Measurements from ENCODE around the gene MTHFD1L.

Gene MTHFD1L

DNA sequence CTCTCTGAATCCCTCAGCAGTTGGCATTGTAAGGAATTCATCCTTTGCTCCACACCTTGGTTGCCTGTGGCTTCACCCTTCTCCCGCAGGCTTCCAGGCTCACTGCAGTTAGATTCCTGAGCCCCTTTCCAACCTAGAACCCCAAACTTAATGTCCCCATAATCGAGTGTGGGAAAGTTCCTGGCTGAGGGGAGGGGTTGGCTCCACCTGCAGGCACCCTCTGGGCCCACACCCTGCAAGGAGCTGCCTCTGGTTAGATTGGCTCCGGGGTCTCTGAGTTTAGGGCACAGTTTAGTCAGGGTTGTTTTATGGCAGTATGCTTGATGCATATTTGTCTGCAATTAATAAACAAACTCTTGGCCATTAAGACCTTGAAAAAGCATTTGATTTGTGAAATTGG, 63.4 kb downstream of the MTHFD1L start:
- Histone ChIP-seq H3K36me3 (ENCODE audit: control insufficient read depth, insufficient read depth, low read length) (no peaks in the 10 kb centered on the region), H3K4me1 (ENCODE audit: control insufficient read depth, insufficient read depth, low read length) (no peaks in the 10 kb centered on the region), H3K9ac (ENCODE audit: low read depth, low read length) (no peak overlapping the region), H3K27me3 (ENCODE audit: control insufficient read depth, insufficient read depth, low read length) (no peaks in the 10 kb centered on the region), H3K4me3 (ENCODE audit: low read depth, low read length) (no peak overlapping the region), H3K9me3 (ENCODE audit: control insufficient read depth, insufficient read depth, low read length) (no peaks in the 10 kb centered on the region)

DNA sequence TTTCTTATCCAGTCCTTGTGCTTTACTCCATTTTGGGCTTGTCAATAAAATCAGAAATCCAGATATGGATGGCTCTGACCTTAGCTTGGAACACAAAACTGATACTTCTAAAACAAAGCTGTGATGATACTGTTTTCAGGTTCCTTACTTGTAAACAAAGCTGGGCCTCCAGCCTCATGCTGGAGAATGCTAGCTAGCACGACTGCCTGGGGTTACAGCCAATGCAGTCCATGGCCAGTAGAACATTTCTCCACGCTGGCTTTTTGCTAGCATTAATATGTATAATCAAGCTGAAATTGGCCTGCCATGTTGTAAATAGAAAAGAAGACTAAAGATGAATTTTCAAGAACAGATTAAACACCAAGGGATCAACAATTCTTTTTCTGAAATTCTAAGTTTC, 63.9 kb downstream of the MTHFD1L start:
- Histone ChIP-seq H3K9me3 (ENCODE audit: control insufficient read depth, insufficient read depth, low read length) (no peaks in the 10 kb centered on the region), H3K9ac (ENCODE audit: low read depth, low read length) (no peak overlapping the region), H3K4me3 (ENCODE audit: low read depth, low read length) (no peak overlapping the region), H3K27me3 (ENCODE audit: control insufficient read depth, insufficient read depth, low read length) (no peaks in the 10 kb centered on the region), H3K36me3 (ENCODE audit: control insufficient read depth, insufficient read depth, low read length) (no peaks in the 10 kb centered on the region), H3K4me1 (ENCODE audit: control insufficient read depth, insufficient read depth, low read length) (no peaks in the 10 kb centered on the region)

DNA sequence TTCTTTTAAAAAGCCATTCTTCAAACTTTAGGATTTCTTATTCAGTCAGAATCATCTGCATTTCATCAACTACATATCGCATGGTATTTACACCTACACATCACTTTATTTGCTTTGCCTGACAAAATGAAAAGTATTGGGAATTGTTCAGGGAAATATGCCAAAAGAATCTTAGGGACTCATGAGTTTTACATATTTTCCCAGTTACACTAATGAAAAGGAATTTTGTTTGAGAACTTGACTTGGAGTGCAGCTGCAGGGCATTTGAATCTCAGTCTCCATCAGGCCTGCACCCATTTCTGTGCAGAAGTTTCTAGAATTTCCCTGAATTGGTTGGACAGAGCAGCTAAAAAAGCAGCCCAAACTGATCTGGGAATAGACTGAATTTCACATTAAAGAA, 65.3 kb downstream of the MTHFD1L start:
- H3K9me3 ChIP-seq (ENCODE audit: control insufficient read depth, insufficient read depth, low read length): no peaks in the 10 kb centered on the region
- H3K4me1 ChIP-seq (ENCODE audit: control insufficient read depth, insufficient read depth, low read length): no peaks in the 10 kb centered on the region
- H3K27me3 ChIP-seq (ENCODE audit: control insufficient read depth, insufficient read depth, low read length): no peaks in the 10 kb centered on the region
- H3K4me3 ChIP-seq (ENCODE audit: low read depth, low read length): no peak overlapping the region
- no peak overlapping the region for H3K9ac ChIP-seq (ENCODE audit: low read depth, low read length)
- no peaks in the 10 kb centered on the region for H3K36me3 ChIP-seq (ENCODE audit: control insufficient read depth, insufficient read depth, low read length)

DNA sequence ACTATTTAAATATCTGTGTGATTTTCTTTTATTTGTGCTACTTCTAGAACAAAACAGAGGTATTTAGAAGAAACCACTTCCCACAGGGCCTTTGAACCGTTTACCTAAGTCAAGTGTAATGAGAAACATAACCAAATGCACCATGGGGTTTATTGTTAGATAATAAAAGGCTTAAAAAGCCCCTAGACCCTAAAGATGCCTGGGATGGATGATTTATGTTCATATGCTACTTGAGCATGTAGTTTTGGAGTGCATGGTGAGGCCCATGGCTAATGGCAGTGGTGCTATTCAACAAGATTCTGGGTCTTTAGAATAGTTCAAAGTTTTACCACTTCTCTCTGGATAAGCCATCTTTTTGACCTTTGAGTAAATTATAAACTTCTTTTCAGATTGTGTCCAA, 65.9 kb downstream of the MTHFD1L start:
- Histone ChIP-seq H3K4me3 (ENCODE audit: low read depth, low read length) (no peak overlapping the region), H3K4me1 (ENCODE audit: control insufficient read depth, insufficient read depth, low read length) (no peaks in the 10 kb centered on the region), H3K27me3 (ENCODE audit: control insufficient read depth, insufficient read depth, low read length) (no peaks in the 10 kb centered on the region), H3K9ac (ENCODE audit: low read depth, low read length) (no peak overlapping the region), H3K9me3 (ENCODE audit: control insufficient read depth, insufficient read depth, low read length) (no peaks in the 10 kb centered on the region), H3K36me3 (ENCODE audit: control insufficient read depth, insufficient read depth, low read length) (no peaks in the 10 kb centered on the region)

DNA sequence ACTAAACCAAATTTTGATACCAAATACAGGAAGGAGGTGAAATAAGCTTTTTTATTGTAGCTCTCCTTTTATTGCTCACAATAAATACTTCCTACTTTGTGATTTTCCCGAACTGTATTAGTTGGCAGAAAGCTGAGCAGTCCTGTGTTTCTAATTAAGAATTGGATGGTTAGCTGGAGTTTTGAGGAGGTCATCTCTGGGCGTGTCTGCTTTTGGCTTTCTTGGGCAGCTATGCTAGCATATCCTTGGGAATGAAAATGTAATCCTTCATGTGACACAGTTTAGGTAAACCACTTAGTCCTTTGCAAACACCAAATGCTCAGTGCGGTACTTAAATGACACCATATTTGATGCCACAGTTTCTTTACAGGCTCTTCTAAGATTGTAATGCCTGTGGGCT, 67.5 kb downstream of the MTHFD1L start:
- no peaks in the 10 kb centered on the region for H3K9me3 ChIP-seq (ENCODE audit: control insufficient read depth, insufficient read depth, low read length)
- H3K36me3 ChIP-seq (ENCODE audit: control insufficient read depth, insufficient read depth, low read length): no peaks in the 10 kb centered on the region
- H3K9ac ChIP-seq (ENCODE audit: low read depth, low read length): no peak overlapping the region
- H3K4me1 ChIP-seq (ENCODE audit: control insufficient read depth, insufficient read depth, low read length): no peaks in the 10 kb centered on the region
- H3K4me3 ChIP-seq (ENCODE audit: low read depth, low read length): no peak overlapping the region
- no peaks in the 10 kb centered on the region for H3K27me3 ChIP-seq (ENCODE audit: control insufficient read depth, insufficient read depth, low read length)

DNA sequence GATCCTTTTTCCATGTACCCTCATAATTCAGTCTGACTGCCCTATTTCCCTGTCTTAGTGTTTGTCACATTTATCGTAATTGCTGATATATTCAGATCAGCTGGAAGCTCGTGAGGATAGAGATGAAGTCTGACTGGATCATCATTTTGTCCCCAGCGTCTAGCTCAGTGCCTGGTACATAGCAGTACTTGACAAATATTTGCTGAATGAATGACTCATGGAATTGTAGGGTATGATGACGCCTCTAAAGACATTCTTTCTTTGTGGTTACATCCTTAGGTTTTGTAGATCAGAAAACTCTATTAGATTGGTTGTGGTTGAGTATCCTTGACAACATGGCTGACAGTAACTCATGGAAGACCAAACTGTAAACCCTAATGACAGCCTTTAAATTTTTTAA, 68.9 kb downstream of the MTHFD1L start:
- H3K27me3 ChIP-seq (ENCODE audit: control insufficient read depth, insufficient read depth, low read length): no peaks in the 10 kb centered on the region
- no peak overlapping the region for H3K9ac ChIP-seq (ENCODE audit: low read depth, low read length)
- H3K4me1 ChIP-seq (ENCODE audit: control insufficient read depth, insufficient read depth, low read length): no peaks in the 10 kb centered on the region
- H3K4me3 ChIP-seq (ENCODE audit: low read depth, low read length): no peak overlapping the region
- no peaks in the 10 kb centered on the region for H3K9me3 ChIP-seq (ENCODE audit: control insufficient read depth, insufficient read depth, low read length)
- H3K36me3 ChIP-seq (ENCODE audit: control insufficient read depth, insufficient read depth, low read length): no peaks in the 10 kb centered on the region

DNA sequence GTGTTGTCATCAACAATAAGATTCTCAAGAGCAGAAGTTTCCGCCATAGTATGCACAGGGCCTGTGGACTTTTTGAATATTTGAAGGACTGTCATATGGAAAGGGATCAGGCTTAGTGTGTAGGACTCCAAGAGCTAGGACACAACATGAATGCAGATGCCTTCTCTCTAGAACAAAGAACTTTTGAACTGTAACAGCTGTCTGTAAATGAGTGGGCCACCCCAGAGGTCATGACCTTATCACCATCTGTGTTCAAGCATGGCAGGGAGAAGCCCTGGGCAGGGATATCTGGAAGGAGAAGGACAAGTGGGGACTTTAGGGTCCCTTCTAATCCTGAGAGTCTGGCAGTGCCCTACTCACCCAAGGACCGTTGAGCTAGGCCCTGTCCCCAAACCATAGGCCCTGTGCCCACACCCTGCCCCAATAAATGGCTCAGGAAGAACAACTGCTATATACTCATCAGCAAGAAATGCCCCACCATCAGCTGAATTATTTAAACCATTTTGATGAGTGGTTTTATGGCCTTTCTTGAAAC, 70.6 kb downstream of the MTHFD1L start:
- Histone ChIP-seq H3K27me3 (ENCODE audit: control insufficient read depth, insufficient read depth, low read length) (no peaks in the 10 kb centered on the region), H3K4me3 (ENCODE audit: low read depth, low read length) (no peak overlapping the region), H3K9ac (ENCODE audit: low read depth, low read length) (no peak overlapping the region), H3K36me3 (ENCODE audit: control insufficient read depth, insufficient read depth, low read length) (no peaks in the 10 kb centered on the region), H3K4me1 (ENCODE audit: control insufficient read depth, insufficient read depth, low read length) (no peaks in the 10 kb centered on the region), H3K9me3 (ENCODE audit: control insufficient read depth, insufficient read depth, low read length) (no peaks in the 10 kb centered on the region)

DNA sequence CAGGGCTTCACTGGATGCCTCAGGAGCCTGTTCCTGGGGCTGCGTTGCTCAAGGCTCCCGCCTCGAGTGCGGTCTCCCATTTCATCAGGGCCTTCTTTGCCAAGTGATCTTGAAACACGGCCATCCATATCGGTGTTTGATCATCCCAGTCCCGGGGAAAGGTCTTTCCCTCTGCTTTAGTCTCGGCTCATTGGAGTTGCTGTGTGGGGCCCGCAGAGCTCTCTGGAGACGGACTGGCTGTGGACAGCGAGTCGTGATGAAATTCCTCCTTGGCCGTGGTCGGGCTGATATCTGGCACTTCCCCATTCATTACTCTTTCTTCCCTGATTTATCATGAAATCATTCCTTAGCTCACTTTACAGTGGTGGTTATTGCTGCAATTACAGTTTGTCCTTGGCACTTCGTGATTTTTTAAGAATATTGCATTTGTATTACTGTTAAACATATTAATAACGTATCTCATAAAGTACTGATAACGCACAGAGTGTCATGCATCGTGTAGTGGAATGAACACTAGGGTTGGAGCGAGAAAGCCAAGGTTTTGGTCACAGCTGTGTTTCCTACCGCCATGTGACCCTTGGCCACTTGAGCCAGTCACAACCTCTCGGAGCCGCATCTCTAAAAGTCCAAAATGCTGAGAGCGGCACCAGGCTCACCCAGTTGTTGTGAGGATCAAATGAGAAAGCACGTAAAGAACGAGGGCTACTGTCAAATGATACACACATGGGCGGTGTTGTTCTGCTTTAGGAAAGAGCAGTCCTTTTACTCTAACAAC, 71.8 kb downstream of the MTHFD1L start:
- no peaks in the 10 kb centered on the region for H3K9me3 ChIP-seq (ENCODE audit: control insufficient read depth, insufficient read depth, low read length)
- no peak overlapping the region for H3K9ac ChIP-seq (ENCODE audit: low read depth, low read length)
- H3K4me3 ChIP-seq (ENCODE audit: low read depth, low read length): no peak overlapping the region
- no peaks in the 10 kb centered on the region for H3K36me3 ChIP-seq (ENCODE audit: control insufficient read depth, insufficient read depth, low read length)
- no peaks in the 10 kb centered on the region for H3K4me1 ChIP-seq (ENCODE audit: control insufficient read depth, insufficient read depth, low read length)
- no peaks in the 10 kb centered on the region for H3K27me3 ChIP-seq (ENCODE audit: control insufficient read depth, insufficient read depth, low read length)

DNA sequence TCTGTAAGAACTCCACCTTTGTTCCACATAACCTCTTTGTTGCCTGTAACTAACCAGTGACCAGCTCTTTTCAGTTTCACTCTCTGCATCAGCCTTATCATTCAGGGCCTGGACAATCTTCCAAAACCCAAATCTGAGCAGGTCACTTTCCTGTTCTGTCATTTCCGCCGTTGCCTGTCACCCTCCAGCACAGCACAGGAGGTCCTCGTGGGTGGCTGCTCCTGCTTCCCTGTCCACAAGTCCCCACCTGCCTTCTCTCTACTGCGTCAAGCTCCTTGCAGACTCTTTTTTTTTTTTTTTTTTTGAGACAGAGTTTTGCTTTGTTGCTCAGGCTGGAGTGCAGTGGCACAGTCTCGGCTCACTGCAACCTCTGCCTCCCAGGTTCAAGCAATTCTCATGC, 73.9 kb downstream of the MTHFD1L start:
- H3K9me3 ChIP-seq (ENCODE audit: control insufficient read depth, insufficient read depth, low read length): no peaks in the 10 kb centered on the region
- H3K4me1 ChIP-seq (ENCODE audit: control insufficient read depth, insufficient read depth, low read length): no peaks in the 10 kb centered on the region
- no peak overlapping the region for H3K4me3 ChIP-seq (ENCODE audit: low read depth, low read length)
- no peak overlapping the region for H3K9ac ChIP-seq (ENCODE audit: low read depth, low read length)
- H3K27me3 ChIP-seq (ENCODE audit: control insufficient read depth, insufficient read depth, low read length): no peaks in the 10 kb centered on the region
- no peaks in the 10 kb centered on the region for H3K36me3 ChIP-seq (ENCODE audit: control insufficient read depth, insufficient read depth, low read length)

DNA sequence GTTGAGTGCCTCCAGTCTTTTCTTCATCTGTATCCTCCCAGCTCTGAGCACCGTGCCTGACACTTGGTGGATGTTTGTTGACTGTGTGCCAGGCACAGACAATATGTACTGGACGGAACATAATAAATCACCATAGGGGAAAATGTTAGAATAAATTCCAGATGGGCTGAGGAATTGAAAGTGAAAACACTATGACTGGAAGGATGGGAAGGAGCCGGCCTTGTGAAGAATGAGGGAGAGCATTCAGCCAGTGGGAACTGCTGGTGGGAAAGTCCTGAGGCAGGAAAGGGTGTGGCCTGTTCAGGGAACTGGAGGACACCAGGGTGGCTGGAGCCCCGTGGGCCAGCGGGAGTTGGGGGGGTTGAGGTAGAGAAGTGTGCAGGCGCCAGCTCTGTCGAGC, 75.4 kb downstream of the MTHFD1L start:
- no peaks in the 10 kb centered on the region for H3K4me1 ChIP-seq (ENCODE audit: control insufficient read depth, insufficient read depth, low read length)
- H3K9me3 ChIP-seq (ENCODE audit: control insufficient read depth, insufficient read depth, low read length): no peaks in the 10 kb centered on the region
- no peaks in the 10 kb centered on the region for H3K27me3 ChIP-seq (ENCODE audit: control insufficient read depth, insufficient read depth, low read length)
- no peaks in the 10 kb centered on the region for H3K36me3 ChIP-seq (ENCODE audit: control insufficient read depth, insufficient read depth, low read length)
- no peak overlapping the region for H3K9ac ChIP-seq (ENCODE audit: low read depth, low read length)
- no peak overlapping the region for H3K4me3 ChIP-seq (ENCODE audit: low read depth, low read length)

DNA sequence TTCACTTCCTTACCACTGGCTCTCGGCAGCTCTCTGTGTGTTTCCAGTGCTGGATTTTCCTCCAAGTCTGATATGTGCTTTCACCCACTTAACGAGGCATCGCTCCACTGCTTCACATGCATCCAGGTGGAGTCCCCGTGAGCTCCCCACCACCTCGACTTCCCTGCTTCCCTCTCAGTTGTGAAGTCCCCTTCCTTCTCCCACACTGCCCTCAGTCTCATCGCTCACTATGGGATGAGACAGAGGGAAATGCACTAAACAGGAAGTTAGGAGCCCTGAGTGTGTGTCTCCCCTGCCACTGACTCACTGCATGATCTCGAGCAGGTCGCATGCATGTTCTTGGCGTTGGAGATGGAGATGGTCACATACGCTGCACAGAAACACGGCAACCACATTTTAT, 84.0 kb downstream of the MTHFD1L start:
- Histone ChIP-seq H3K36me3 (ENCODE audit: control insufficient read depth, insufficient read depth, low read length) (peaks cover 10% of the 10 kb centered on the region), H3K9ac (ENCODE audit: low read depth, low read length) (no peak overlapping the region), H3K4me3 (ENCODE audit: low read depth, low read length) (no peak overlapping the region), H3K27me3 (ENCODE audit: control insufficient read depth, insufficient read depth, low read length) (no peaks in the 10 kb centered on the region), H3K4me1 (ENCODE audit: control insufficient read depth, insufficient read depth, low read length) (no peaks in the 10 kb centered on the region), H3K9me3 (ENCODE audit: control insufficient read depth, insufficient read depth, low read length) (no peaks in the 10 kb centered on the region)

DNA sequence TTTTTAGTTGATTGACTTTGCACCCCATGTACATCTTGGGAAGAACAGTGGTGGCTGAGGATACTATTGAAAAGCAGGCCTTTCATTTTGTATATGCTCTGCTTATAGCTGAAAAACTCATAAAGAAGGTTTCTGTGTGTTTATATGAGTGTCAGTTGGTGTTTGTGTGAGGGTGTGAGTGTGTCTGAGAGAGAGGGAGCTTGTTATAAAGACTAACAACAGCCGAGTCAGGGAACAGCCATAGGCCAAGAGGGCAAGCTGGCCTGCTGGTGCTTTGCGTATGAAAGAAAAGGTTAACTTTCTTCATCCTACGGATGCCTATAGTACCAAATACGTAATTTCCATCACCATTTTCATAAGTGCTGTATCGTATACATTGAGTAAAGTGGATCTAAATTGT, 88.3 kb downstream of the MTHFD1L start:
- no peak overlapping the region for H3K9ac ChIP-seq (ENCODE audit: low read depth, low read length)
- H3K9me3 ChIP-seq (ENCODE audit: control insufficient read depth, insufficient read depth, low read length): no peaks in the 10 kb centered on the region
- peaks cover 10% of the 10 kb centered on the region for H3K36me3 ChIP-seq (ENCODE audit: control insufficient read depth, insufficient read depth, low read length)
- H3K4me1 ChIP-seq (ENCODE audit: control insufficient read depth, insufficient read depth, low read length): no peaks in the 10 kb centered on the region
- H3K27me3 ChIP-seq (ENCODE audit: control insufficient read depth, insufficient read depth, low read length): no peaks in the 10 kb centered on the region
- H3K4me3 ChIP-seq (ENCODE audit: low read depth, low read length): no peak overlapping the region
